Measurements from ENCODE around the gene MYL9. TPM values are rescaled to one million over a fixed set of nuclear protein-coding genes. Genes with fewer than 3 reads are reported as not detected.

The MYL9 gene
- total RNA-seq, 4 donors from 2014 or later = 156 to 974 (median 332) TPM

GRCh38 chr20:36579996-36580545 lies 38.8 kb downstream of the MYL9 start:
- Histone ChIP-seq H3K4me1 (peaks cover 7 to 13% (median 10%) of the 10 kb centered on the region in 4 donors), H3K27me3 (no peaks in the 10 kb centered on the region), H3K27ac (no peak overlapping the region), H3K36me3 (peaks cover 0 to 15% (median 0%) of the 10 kb centered on the region in 4 donors), H3K4me3 (no peak overlapping the region), H3K9me3 (no peaks in the 10 kb centered on the region)
- in situ Hi-C loops (cut with MboI; ENCODE audit: low pct_ligation_motif_present in 1 of 4, low pct_unique_long_range_greater_than_20kb in 1 of 4, low sequenced_read_pairs in 3 of 4) = no loop called here
- WGBS, 2 donors (ENCODE audit: low coverage in 1 of 2) = 80 to 94% methylated on average over 2 of the region's 2 CpGs
- TF ChIP-seq CTCF (IDR thresholded peaks at IDR 0.05) = no peak
- TF ChIP-seq EP300 (IDR thresholded peaks at IDR 0.05; ENCODE audit: low read depth) = no peak
- no peak for TF ChIP-seq POLR2A (IDR thresholded peaks at IDR 0.05)
- TF ChIP-seq POLR2AphosphoS5 (IDR thresholded peaks at IDR 0.05) = no peak
- DNase-seq = no peak
- intact Hi-C loops (cut with DNase I; ENCODE audit: low total_unique reads) = no loop called here

DNA sequence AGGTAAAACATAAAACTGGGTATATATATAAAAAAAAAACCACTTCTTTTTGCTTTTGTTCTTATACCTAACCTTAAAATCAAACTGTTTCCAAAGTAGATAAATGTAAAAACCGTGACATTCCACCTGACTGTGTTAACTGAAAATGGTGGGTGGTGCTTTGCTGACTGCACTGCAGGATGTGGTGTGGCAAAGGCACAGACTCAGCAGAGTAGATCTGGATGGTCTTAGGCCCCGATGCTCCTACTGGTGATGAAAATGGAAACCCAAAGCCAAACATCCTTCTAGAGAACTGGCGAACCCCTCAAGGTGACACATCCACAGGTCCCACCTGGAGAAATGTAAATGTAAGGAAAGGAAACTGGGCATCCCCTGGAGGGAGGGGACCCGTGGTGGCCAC lies 41.0 kb downstream of the MYL9 start:
- no peaks in the 10 kb centered on the region for H3K9me3 ChIP-seq
- no peak overlapping the region for H3K4me3 ChIP-seq
- intact Hi-C loops (cut with DNase I; ENCODE audit: low total_unique reads) = no loop called here
- DNase-seq = no peak
- no peaks in the 10 kb centered on the region for H3K27me3 ChIP-seq
- 70 to 81% methylated on average over 3 to 4 of the region's 4 CpGs for WGBS, 2 donors (ENCODE audit: low coverage in 1 of 2)
- no peak for TF ChIP-seq EP300 (IDR thresholded peaks at IDR 0.05; ENCODE audit: low read depth)
- no peak for TF ChIP-seq POLR2A (IDR thresholded peaks at IDR 0.05)
- no peak for TF ChIP-seq POLR2AphosphoS5 (IDR thresholded peaks at IDR 0.05)
- TF ChIP-seq CTCF (IDR thresholded peaks at IDR 0.05) = no peak
- in situ Hi-C loops (cut with MboI; ENCODE audit: low pct_ligation_motif_present in 1 of 4, low pct_unique_long_range_greater_than_20kb in 1 of 4, low sequenced_read_pairs in 3 of 4) = no loop called here
- peaks cover 0 to 15% (median 0%) of the 10 kb centered on the region in 4 donors for H3K36me3 ChIP-seq
- no peak overlapping the region for H3K27ac ChIP-seq
- H3K4me1 ChIP-seq = no peaks in the 10 kb centered on the region

GRCh38 chr20:36582821-36583220 lies 41.5 kb downstream of the MYL9 start:
- in situ Hi-C loops (cut with MboI; ENCODE audit: low pct_ligation_motif_present in 1 of 4, low pct_unique_long_range_greater_than_20kb in 1 of 4, low sequenced_read_pairs in 3 of 4) (no loop called here), intact Hi-C loops (cut with DNase I; ENCODE audit: low total_unique reads) (no loop called here)
- WGBS, 2 donors (ENCODE audit: low coverage in 1 of 2) = 83 to 92% methylated on average over 4 of the region's 4 CpGs
- no peak for TF ChIP-seq POLR2A (IDR thresholded peaks at IDR 0.05)
- no peak for TF ChIP-seq POLR2AphosphoS5 (IDR thresholded peaks at IDR 0.05)
- no peak for TF ChIP-seq EP300 (IDR thresholded peaks at IDR 0.05; ENCODE audit: low read depth)
- no peak for TF ChIP-seq CTCF (IDR thresholded peaks at IDR 0.05)
- H3K36me3 ChIP-seq = peaks cover 0 to 15% (median 0%) of the 10 kb centered on the region in 4 donors
- H3K9me3 ChIP-seq = no peaks in the 10 kb centered on the region
- H3K4me3 ChIP-seq = no peak overlapping the region
- no peaks in the 10 kb centered on the region for H3K4me1 ChIP-seq
- no peak overlapping the region for H3K27ac ChIP-seq
- H3K27me3 ChIP-seq = no peaks in the 10 kb centered on the region
- DNase-seq = no peak

DNA sequence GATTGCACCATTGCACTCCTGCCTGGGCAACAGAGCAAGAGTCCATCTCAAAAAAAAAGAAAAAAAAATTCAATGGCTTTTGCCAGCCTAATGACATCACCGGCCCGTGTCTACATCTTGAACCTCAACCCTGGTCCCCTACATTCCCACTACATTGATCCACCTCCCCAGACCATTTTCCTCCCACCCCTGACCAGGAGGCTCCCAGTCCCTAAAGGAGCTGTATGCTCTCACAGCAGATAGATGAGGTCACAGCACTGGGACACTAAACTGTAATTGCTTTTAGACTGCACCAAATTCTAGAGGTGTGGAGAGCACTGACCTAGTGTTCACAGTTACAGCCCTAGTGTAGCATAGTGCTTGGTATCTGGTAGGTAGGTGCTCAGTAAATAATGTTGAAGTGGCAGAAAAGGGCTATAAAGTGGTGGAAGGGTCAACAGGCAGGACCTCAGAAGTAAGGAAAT lies 42.7 kb downstream of the MYL9 start:
- Histone ChIP-seq H3K4me3 (no peak overlapping the region), H3K27me3 (no peaks in the 10 kb centered on the region), H3K27ac (no peak overlapping the region), H3K36me3 (peaks cover 0 to 15% (median 0%) of the 10 kb centered on the region in 4 donors), H3K4me1 (no peaks in the 10 kb centered on the region), H3K9me3 (no peaks in the 10 kb centered on the region)
- TF ChIP-seq EP300 (IDR thresholded peaks at IDR 0.05; ENCODE audit: low read depth) (no peak), POLR2A (IDR thresholded peaks at IDR 0.05) (no peak), POLR2AphosphoS5 (IDR thresholded peaks at IDR 0.05) (no peak), CTCF (IDR thresholded peaks at IDR 0.05) (no peak)
- WGBS, 2 donors (ENCODE audit: low coverage in 1 of 2) = 84% methylated on average over 2 of the region's 2 CpGs; no CpG with 5 or more reads in 1 of the 2 donors
- intact Hi-C loops (cut with DNase I; ENCODE audit: low total_unique reads) = no loop called here
- DNase-seq = no peak
- in situ Hi-C loops (cut with MboI; ENCODE audit: low pct_ligation_motif_present in 1 of 4, low pct_unique_long_range_greater_than_20kb in 1 of 4, low sequenced_read_pairs in 3 of 4) = no loop called here

Measured in transverse colon (tissue), 4 donors.